CD4-positive, alpha-beta T cell treated with Interleukin-4 for 1 hour (primary cell): Measurements from ENCODE around the gene TAS2R40.
"Not testable (repeated sequence)": the region's sequence is repeated elsewhere in the genome, so short reads cannot be mapped to it uniquely, and the experiment has no call there.

Experiments used
- DNase-seq, 2 donors: peaks; one replicate each; pipeline ENCODE4 v3.0.0-alpha.2; 2020 to 2022

TAS2R40 gene

GRCh38 chr7:143221737-143222136, at the start of gene TAS2R40:
TAS2R40 (plus strand) TSS chr7:143222037; CDS start chr7:143222079, 42 bp downstream.
- DNase-seq = no peak

GRCh38 chr7:143172354-143172753, 49.5 kb upstream of the TAS2R40 start:
- DNase-seq = no peak

- no peak for DNase-seq
Observed at GRCh38 chr7:143176128-143176527, 45.7 kb upstream of the TAS2R40 start.

- no peak for DNase-seq
Observed at GRCh38 chr7:143177374-143178119, 44.3 kb upstream of the TAS2R40 start.

- not testable (repeated sequence) for DNase-seq
Observed at GRCh38 chr7:143180771-143181170, 41.1 kb upstream of the TAS2R40 start.

- DNase-seq = peak in 1 of 2 donors; percentile 20
Observed at GRCh38 chr7:143181349-143181748, 40.5 kb upstream of the TAS2R40 start.

GRCh38 chr7:143183024-143183423, 38.8 kb upstream of the TAS2R40 start, which contains the start of gene TAS2R39:
TAS2R39 (plus strand) TSS chr7:143183419; CDS start chr7:143183419, 0 bp downstream.
- DNase-seq = no peak

GRCh38 chr7:143185551-143185950, 36.3 kb upstream of the TAS2R40 start:
- no peak for DNase-seq

- no peak for DNase-seq
Observed at GRCh38 chr7:143188994-143189393, 32.8 kb upstream of the TAS2R40 start.

- no peak for DNase-seq
Observed at GRCh38 chr7:143193880-143194279, 28.0 kb upstream of the TAS2R40 start.

GRCh38 chr7:143199040-143199439, 22.8 kb upstream of the TAS2R40 start:
- no peak for DNase-seq

GRCh38 chr7:143202161-143202560, 19.7 kb upstream of the TAS2R40 start:
- no peak for DNase-seq

- DNase-seq = no peak
Observed at GRCh38 chr7:143203386-143203785, 18.5 kb upstream of the TAS2R40 start.

GRCh38 chr7:143205560-143206293, 16.1 kb upstream of the TAS2R40 start:
- DNase-seq = peak; percentile 23 to 64

GRCh38 chr7:143210541-143210940, 11.3 kb upstream of the TAS2R40 start:
- DNase-seq = no peak

GRCh38 chr7:143213478-143213877, 8.4 kb upstream of the TAS2R40 start:
- not testable (repeated sequence) for DNase-seq

GRCh38 chr7:143214789-143215679, 6.8 kb upstream of the TAS2R40 start:
- peak; percentile 79 to 85 for DNase-seq

- DNase-seq = no peak
Observed at GRCh38 chr7:143216151-143216550, 5.7 kb upstream of the TAS2R40 start.

- no peak for DNase-seq
Observed at GRCh38 chr7:143216686-143217085, 5.2 kb upstream of the TAS2R40 start.

- no peak for DNase-seq
Observed at GRCh38 chr7:143217806-143218205, 4.0 kb upstream of the TAS2R40 start.

GRCh38 chr7:143221286-143221685, 551 bp upstream of the TAS2R40 start:
- no peak for DNase-seq

- peak in 1 of 2 donors; percentile 59 for DNase-seq
Observed at GRCh38 chr7:143222782-143223181, 945 bp downstream of the TAS2R40 start.

- no peak for DNase-seq
Observed at GRCh38 chr7:143223784-143224183, 1.9 kb downstream of the TAS2R40 start.
